ENCODE results near the gene CFAP46. TPM values are rescaled to one million over a fixed set of nuclear protein-coding genes. Genes with fewer than 3 reads are reported as not detected.

Gene CFAP46
- total and polyA plus RNA-seq, 2 experiments from 2014 or later, result 0.20 to 0.22 TPM

- peaks cover 14% of the 10 kb centered on the region for H3K27me3 ChIP-seq (replicated peaks; ENCODE audit: insufficient read depth)
- no peak overlapping the region for H3K9ac ChIP-seq
- WGBS, 2 experiments (ENCODE audit: low coverage in 1 of 2, low lambda C conversion rate in 2 of 2, missing lambda C conversion rate in 2 of 2), result 56 to 57% methylated on average over 28 to 29 of the region's 29 CpGs
- no peaks in the 10 kb centered on the region for H3K36me3 ChIP-seq (ENCODE audit: low read depth)
- no peak overlapping the region for H2AFZ ChIP-seq
- no peak for DNase-seq
- TF ChIP-seq EZH2phosphoT487 (IDR thresholded peaks at IDR 0.05; ENCODE audit: insufficient read depth, low read depth) (no peak), EZH2 (IDR thresholded peaks at IDR 0.05; ENCODE audit: insufficient read depth, poor library complexity, severe bottlenecking) (no peak)
- H3K4me3 ChIP-seq, result no peak overlapping the region
- no peaks in the 10 kb centered on the region for H3K9me3 ChIP-seq (ENCODE audit: low read depth)
- no peaks in the 10 kb centered on the region for H3K9me2 ChIP-seq (ENCODE audit: insufficient read depth)
- H4K20me1 ChIP-seq (ENCODE audit: insufficient read depth), result no peaks in the 10 kb centered on the region
- in situ Hi-C loops (cut with MboI), result no loop called here
- H3K79me2 ChIP-seq (ENCODE audit: insufficient read depth), result no peaks in the 10 kb centered on the region
- H3K4me1 ChIP-seq (ENCODE audit: insufficient read depth), result no peaks in the 10 kb centered on the region
- no peak overlapping the region for H3K4me2 ChIP-seq (ENCODE audit: unreplicated experiment)
- no peaks in the 10 kb centered on the region for H3F3A ChIP-seq (ENCODE audit: insufficient read depth)
- H3K27ac ChIP-seq, result no peak overlapping the region
Observed at GRCh38 chr10:132817701-132818211, 124.6 kb downstream of the CFAP46 start.

DNA sequence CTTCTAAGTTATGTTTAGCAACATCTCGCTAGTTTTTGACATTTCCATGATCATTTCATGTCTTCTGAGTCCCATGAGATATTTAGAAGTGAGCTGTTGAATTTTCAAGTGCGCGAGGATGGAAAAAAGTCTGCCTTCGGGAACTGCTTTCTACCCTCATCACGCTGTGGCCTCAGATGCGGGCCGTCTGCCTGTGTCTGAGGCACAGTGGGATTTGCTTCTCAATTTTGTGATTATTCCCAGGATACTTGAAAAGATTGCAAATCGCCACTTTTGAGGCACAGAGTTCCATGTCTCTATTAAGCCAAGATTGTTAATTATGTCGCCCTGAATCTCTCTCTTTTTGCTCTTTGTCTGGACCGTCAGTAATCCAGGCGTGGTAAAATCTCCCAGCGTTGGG lies 125.7 kb downstream of the CFAP46 start:
- TF ChIP-seq EZH2phosphoT487 (IDR thresholded peaks at IDR 0.05; ENCODE audit: insufficient read depth, low read depth) (no peak), EZH2 (IDR thresholded peaks at IDR 0.05; ENCODE audit: insufficient read depth, poor library complexity, severe bottlenecking) (no peak)
- in situ Hi-C loops (cut with MboI), result no loop called here
- no peak overlapping the region for H3K4me2 ChIP-seq (ENCODE audit: unreplicated experiment)
- WGBS, 2 experiments (ENCODE audit: low coverage in 1 of 2, low lambda C conversion rate in 2 of 2, missing lambda C conversion rate in 2 of 2), result 42 to 43% methylated on average over 12 of the region's 12 CpGs
- no peaks in the 10 kb centered on the region for H3K4me1 ChIP-seq (ENCODE audit: insufficient read depth)
- no peak overlapping the region for H3K27ac ChIP-seq
- no peaks in the 10 kb centered on the region for H3K9me2 ChIP-seq (ENCODE audit: insufficient read depth)
- H3K79me2 ChIP-seq (ENCODE audit: insufficient read depth), result no peaks in the 10 kb centered on the region
- H2AFZ ChIP-seq, result no peak overlapping the region
- no peaks in the 10 kb centered on the region for H4K20me1 ChIP-seq (ENCODE audit: insufficient read depth)
- H3K9ac ChIP-seq, result no peak overlapping the region
- H3F3A ChIP-seq (ENCODE audit: insufficient read depth), result no peaks in the 10 kb centered on the region
- peaks cover 14% of the 10 kb centered on the region for H3K27me3 ChIP-seq (replicated peaks; ENCODE audit: insufficient read depth)
- no peak overlapping the region for H3K4me3 ChIP-seq
- H3K9me3 ChIP-seq (ENCODE audit: low read depth), result no peaks in the 10 kb centered on the region
- no peaks in the 10 kb centered on the region for H3K36me3 ChIP-seq (ENCODE audit: low read depth)
- no peak for DNase-seq

DNA sequence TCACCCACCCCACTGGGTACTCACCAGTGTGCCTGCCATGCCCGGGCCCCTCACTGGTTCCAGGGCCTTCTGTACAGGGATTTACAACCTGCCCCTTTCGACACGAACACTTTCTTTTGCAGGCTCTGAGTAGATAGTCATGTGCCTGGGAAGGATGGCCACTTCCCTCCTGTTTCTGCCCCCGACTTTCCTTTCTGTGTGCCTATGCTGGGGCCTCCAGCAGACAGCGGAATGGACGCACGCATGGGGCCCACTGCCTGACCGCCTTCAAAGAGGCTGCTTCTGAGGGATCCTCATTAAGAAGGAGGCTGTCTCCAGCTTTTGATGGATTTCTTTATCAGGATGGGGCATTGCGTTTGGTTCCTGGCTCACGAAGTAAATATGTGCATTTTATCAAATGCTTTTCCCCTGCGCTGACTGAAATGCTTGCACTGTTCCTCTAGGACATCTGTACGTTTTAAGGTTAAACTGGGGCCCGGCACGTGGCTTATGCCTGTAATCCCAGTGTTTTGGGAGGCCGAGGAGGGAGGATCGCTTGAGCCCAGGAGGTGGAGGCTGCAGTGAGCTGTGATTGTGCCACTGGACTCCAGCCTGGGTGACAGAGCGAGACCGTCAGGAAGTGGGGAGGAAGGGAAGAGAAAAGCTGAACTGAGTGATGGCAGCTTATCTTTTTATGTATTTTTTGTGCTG lies 127.1 kb downstream of the CFAP46 start:
- Histone ChIP-seq H3K4me2 (ENCODE audit: unreplicated experiment) (no peak overlapping the region), H3K27ac (no peak overlapping the region), H3K36me3 (ENCODE audit: low read depth) (no peaks in the 10 kb centered on the region), H4K20me1 (ENCODE audit: insufficient read depth) (no peaks in the 10 kb centered on the region), H3K4me1 (ENCODE audit: insufficient read depth) (no peaks in the 10 kb centered on the region), H3F3A (ENCODE audit: insufficient read depth) (no peaks in the 10 kb centered on the region), H3K27me3 (replicated peaks; ENCODE audit: insufficient read depth) (peaks cover 14% of the 10 kb centered on the region), H3K79me2 (ENCODE audit: insufficient read depth) (no peaks in the 10 kb centered on the region), H3K4me3 (no peak overlapping the region), H2AFZ (no peak overlapping the region), H3K9ac (no peak overlapping the region), H3K9me2 (ENCODE audit: insufficient read depth) (no peaks in the 10 kb centered on the region), H3K9me3 (ENCODE audit: low read depth) (no peaks in the 10 kb centered on the region)
- 56 to 61% methylated on average over 18 of the region's 18 CpGs for WGBS, 2 experiments (ENCODE audit: low coverage in 1 of 2, low lambda C conversion rate in 2 of 2, missing lambda C conversion rate in 2 of 2)
- in situ Hi-C loops (cut with MboI), result no loop called here
- DNase-seq, result no peak
- TF ChIP-seq EZH2 (IDR thresholded peaks at IDR 0.05; ENCODE audit: insufficient read depth, poor library complexity, severe bottlenecking), result no peak
- no peak for TF ChIP-seq EZH2phosphoT487 (IDR thresholded peaks at IDR 0.05; ENCODE audit: insufficient read depth, low read depth)

DNA sequence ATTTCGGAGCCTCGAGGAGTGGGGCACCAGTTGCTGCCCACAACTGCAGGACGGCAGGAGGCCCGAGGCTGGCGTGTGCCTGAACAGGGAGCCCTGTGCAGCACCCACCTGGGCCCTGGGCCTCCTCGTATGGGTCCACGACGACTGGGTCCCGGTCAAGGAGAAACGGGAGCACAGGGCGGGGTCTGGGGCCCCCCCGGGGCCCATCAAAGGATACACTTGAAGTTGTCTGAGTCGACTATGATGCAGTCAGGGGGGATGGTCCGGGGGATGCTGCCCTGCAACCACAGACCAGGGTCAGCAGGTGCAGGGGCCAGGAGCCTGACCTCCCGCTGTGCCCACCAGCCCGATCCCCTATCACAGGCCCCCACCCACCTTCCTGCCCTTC lies 127.9 kb downstream of the CFAP46 start:
- no peak overlapping the region for H3K4me3 ChIP-seq
- H2AFZ ChIP-seq, result no peak overlapping the region
- TF ChIP-seq EZH2phosphoT487 (IDR thresholded peaks at IDR 0.05; ENCODE audit: insufficient read depth, low read depth), result no peak
- no peak for TF ChIP-seq EZH2 (IDR thresholded peaks at IDR 0.05; ENCODE audit: insufficient read depth, poor library complexity, severe bottlenecking)
- in situ Hi-C loops (cut with MboI), result no loop called here
- no peaks in the 10 kb centered on the region for H3F3A ChIP-seq (ENCODE audit: insufficient read depth)
- H3K79me2 ChIP-seq (ENCODE audit: insufficient read depth), result no peaks in the 10 kb centered on the region
- H3K9ac ChIP-seq, result no peak overlapping the region
- no peaks in the 10 kb centered on the region for H3K9me2 ChIP-seq (ENCODE audit: insufficient read depth)
- no peak overlapping the region for H3K27ac ChIP-seq
- no peaks in the 10 kb centered on the region for H3K9me3 ChIP-seq (ENCODE audit: low read depth)
- no peaks in the 10 kb centered on the region for H3K36me3 ChIP-seq (ENCODE audit: low read depth)
- H3K4me1 ChIP-seq (ENCODE audit: insufficient read depth), result no peaks in the 10 kb centered on the region
- peaks cover 14% of the 10 kb centered on the region for H3K27me3 ChIP-seq (replicated peaks; ENCODE audit: insufficient read depth)
- 52 to 59% methylated on average over 11 to 16 of the region's 16 CpGs for WGBS, 2 experiments (ENCODE audit: low coverage in 1 of 2, low lambda C conversion rate in 2 of 2, missing lambda C conversion rate in 2 of 2)
- no peaks in the 10 kb centered on the region for H4K20me1 ChIP-seq (ENCODE audit: insufficient read depth)
- no peak overlapping the region for H3K4me2 ChIP-seq (ENCODE audit: unreplicated experiment)
- no peak for DNase-seq

All from GM23248 (cell line).